GM23248 (cell line): ENCODE measurements around the gene DENND6B. TPM values are rescaled to one million over a fixed set of nuclear protein-coding genes. Genes with fewer than 3 reads are reported as not detected.

Experiments
- DNase-seq: peaks from one replicate; pipeline ENCODE4 v3.0.0-alpha.2; 2015
- H2AFZ ChIP-seq: fragments of 200-600 bp; sonication (generic); 2 replicates; pipeline ENCODE4 v1.6.1; 2016; ENCODE audit warnings: antibody characterized with exemption
- H3F3A ChIP-seq: fragments of 200-600 bp; sonication (generic); 2 replicates; pipeline ENCODE4 v1.6.1; 2016; ENCODE audit warnings: mild to moderate bottlenecking, antibody characterized with exemption, mixed run types; ENCODE audit not compliant: insufficient read depth
- H3K27ac ChIP-seq: fragments of 200-600 bp; sonication (generic); 2 replicates; pipeline ENCODE4 v1.5.1; 2016; ENCODE audit warnings: mild to moderate bottlenecking
- H3K27me3 ChIP-seq: fragments of 200-600 bp; sonication (generic); replicated peaks from 2 replicates; pipeline ENCODE4 v1.6.1; 2016; ENCODE audit warnings: mild to moderate bottlenecking; ENCODE audit not compliant: insufficient read depth
- H3K36me3 ChIP-seq: fragments of 200-600 bp; sonication (generic); 2 replicates; pipeline ENCODE4 v1.6.1; 2016; ENCODE audit warnings: low read depth, mild to moderate bottlenecking
- H3K4me1 ChIP-seq: fragments of 200-600 bp; sonication (generic); 2 replicates; pipeline ENCODE4 v1.6.1; 2016; ENCODE audit warnings: mild to moderate bottlenecking; ENCODE audit not compliant: insufficient read depth
- H3K4me2 ChIP-seq: fragments of 200-600 bp; sonication (generic); one replicate; pipeline ENCODE4 v1.6.1; 2016; ENCODE audit warnings: mild to moderate bottlenecking; ENCODE audit not compliant: unreplicated experiment
- H3K4me3 ChIP-seq: fragments of 200-600 bp; sonication (generic); 2 replicates; pipeline ENCODE4 v1.5.1; 2016; ENCODE audit warnings: mild to moderate bottlenecking
- H3K79me2 ChIP-seq: fragments of 200-600 bp; sonication (generic); 2 replicates; pipeline ENCODE4 v1.6.1; 2016; ENCODE audit warnings: mild to moderate bottlenecking; ENCODE audit not compliant: insufficient read depth
- H3K9ac ChIP-seq: fragments of 200-600 bp; sonication (generic); 2 replicates; pipeline ENCODE4 v1.6.1; 2016; ENCODE audit warnings: mild to moderate bottlenecking
- H3K9me2 ChIP-seq: fragments of 200-600 bp; sonication (generic); 2 replicates; pipeline ENCODE4 v1.6.1; 2016; ENCODE audit warnings: mixed run types, mild to moderate bottlenecking, moderate library complexity; ENCODE audit not compliant: insufficient read depth
- H3K9me3 ChIP-seq: fragments of 200-600 bp; sonication (generic); one replicate; pipeline ENCODE4 v1.6.1; 2017; ENCODE audit warnings: low read depth
- H4K20me1 ChIP-seq: fragments of 200-600 bp; sonication (generic); 2 replicates; pipeline ENCODE4 v1.6.0; 2016; ENCODE audit not compliant: insufficient read depth
- EZH2 ChIP-seq: fragments of 200-600 bp; sonication (generic); IDR thresholded peaks from 2 replicates; pipeline ENCODE4 v1.6.1; 2018; ENCODE audit warnings: antibody characterized with exemption, mild to moderate bottlenecking; ENCODE audit not compliant: insufficient read depth, poor library complexity, severe bottlenecking
- EZH2phosphoT487 ChIP-seq: fragments of 200-600 bp; sonication (generic); IDR thresholded peaks from 2 replicates; pipeline ENCODE4 v1.6.1; 2018; ENCODE audit warnings: antibody characterized with exemption, moderate library complexity, mild to moderate bottlenecking, low read depth; ENCODE audit not compliant: insufficient read depth
- WGBS, 2 experiments: methylation state at CpG; one replicate each; pipeline ENCODE4 v1.1.6; 2015 to 2017; ENCODE audit warnings: low lambda C conversion rate in 2 of 2, low coverage in 1 of 2; ENCODE audit errors: missing lambda C conversion rate in 2 of 2; 5-methylcytosine and 5-hydroxymethylcytosine counted together
- in situ Hi-C: fragments of 300-500 bp; cut with MboI; formaldehyde crosslinking; loops from 2 replicates; pipeline ENCODE4 v1.15.0; 2020
- polyA plus RNA-seq: library from polyadenylated mRNA; unstranded; fragments of >200 nt; fragmentation: Nextera tagmentation; extraction: Ambion mirVana; gene quantifications from 2 replicates; pipeline ENCODE4 v1.2.1, GENCODE V29; 2016
- total RNA-seq: library from RNA; depleted of rRNA; stranded (reverse); fragments of >200 nt; shearing (Covaris generic); gene quantifications from 2 replicates; pipeline ENCODE4 v1.2.3, GENCODE V29; 2014

The DENND6B gene
- total and polyA plus RNA-seq, 2 experiments from 2014 or later = 5.7 to 6.1 TPM

DNA sequence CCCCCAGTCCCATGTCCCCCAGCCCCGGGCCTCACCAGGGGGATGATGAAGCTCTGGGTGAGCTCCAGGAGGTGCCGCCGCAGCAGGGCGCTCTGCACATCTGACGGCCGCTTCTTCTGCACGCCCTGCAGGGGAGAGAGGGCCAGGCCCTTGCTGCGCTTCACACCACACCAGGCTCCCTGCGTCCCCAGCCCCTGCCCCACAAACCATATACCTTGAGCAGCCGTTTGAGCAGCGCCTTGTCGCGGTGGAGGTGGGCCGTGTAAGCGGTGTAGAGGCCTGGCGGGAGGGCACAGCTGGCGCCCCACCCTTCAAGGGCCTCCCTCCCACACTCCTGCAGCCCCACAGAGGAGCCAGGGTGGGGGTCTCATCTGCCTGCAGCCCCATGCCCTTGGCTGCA, 13.2 kb downstream of the DENND6B start:
- no peaks in the 10 kb centered on the region for H4K20me1 ChIP-seq

DNA sequence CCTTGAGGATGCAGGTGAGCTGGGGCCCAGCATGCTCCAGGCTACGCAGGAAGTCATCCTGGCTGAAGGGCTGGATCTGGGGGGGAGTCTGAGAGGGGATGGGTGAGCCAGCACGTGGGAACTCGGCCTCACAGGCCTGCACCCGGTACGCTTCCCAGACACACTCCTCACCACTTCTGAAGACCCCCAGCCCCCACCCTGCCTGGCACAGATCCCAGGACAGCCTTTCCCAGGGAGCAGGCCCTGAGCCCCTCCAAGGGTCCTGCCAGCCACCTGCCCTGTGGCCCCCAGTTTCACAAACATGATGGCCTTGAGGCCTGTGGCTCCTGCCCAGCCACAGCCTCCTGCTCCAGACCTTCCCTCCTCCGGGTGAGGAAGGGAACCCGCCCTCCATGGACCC, 13.8 kb downstream of the DENND6B start:
- Histone ChIP-seq H3K9ac (no peak overlapping the region), H3K4me2 (no peak overlapping the region), H3F3A (peaks cover 10% of the 10 kb centered on the region; the same call in 1 of the 2 replicates), H3K9me2 (no peaks in the 10 kb centered on the region), H3K36me3 (no peaks in the 10 kb centered on the region), H3K27me3 (no peaks in the 10 kb centered on the region), H4K20me1 (no peaks in the 10 kb centered on the region), H3K9me3 (no peaks in the 10 kb centered on the region), H3K4me3 (no peak overlapping the region), H3K27ac (no peak overlapping the region), H3K4me1 (0 out of 2 replicates have a peak, but pooled peaks cover 10% of the 10 kb centered on the region), H2AFZ (no peak overlapping the region), H3K79me2 (no peaks in the 10 kb centered on the region)
- DNase-seq = no peak
- WGBS, 2 experiments = 69 to 74% methylated on average over 3 to 7 of the region's 7 CpGs
- in situ Hi-C loops = no loop called here
- TF ChIP-seq EZH2 = no peak
- TF ChIP-seq EZH2phosphoT487 = no peak

More for the DNA sequence above, 13.2 kb downstream of the DENND6B start:
- 82 to 84% methylated on average over 15 to 17 of the region's 17 CpGs for WGBS, 2 experiments
- H3K4me1 ChIP-seq = 0 out of 2 replicates have a peak, but pooled peaks cover 5% of the 10 kb centered on the region
- H3K79me2 ChIP-seq = no peaks in the 10 kb centered on the region
- H3K9ac ChIP-seq = no peak overlapping the region
- in situ Hi-C loops = no loop called here
- H2AFZ ChIP-seq = no peak overlapping the region
- no peak overlapping the region for H3K4me2 ChIP-seq
- H3F3A ChIP-seq = peaks cover 4% of the 10 kb centered on the region; the same call in 1 of the 2 replicates
- no peaks in the 10 kb centered on the region for H3K36me3 ChIP-seq
- H3K9me2 ChIP-seq = no peaks in the 10 kb centered on the region
- DNase-seq = no peak
- TF ChIP-seq EZH2phosphoT487 (no peak), EZH2 (no peak)
- no peaks in the 10 kb centered on the region for H3K27me3 ChIP-seq
- no peaks in the 10 kb centered on the region for H3K9me3 ChIP-seq
- H3K27ac ChIP-seq = no peak overlapping the region
- no peak overlapping the region for H3K4me3 ChIP-seq

GRCh38 chr22:50312371-50312770, 14.4 kb downstream of the DENND6B start:
- no peaks in the 10 kb centered on the region for H4K20me1 ChIP-seq
- TF ChIP-seq EZH2phosphoT487 (no peak), EZH2 (no peak)
- H3K9me2 ChIP-seq = no peaks in the 10 kb centered on the region
- no peaks in the 10 kb centered on the region for H3K79me2 ChIP-seq
- no peak overlapping the region for H3K9ac ChIP-seq
- in situ Hi-C loops = no loop called here
- no peaks in the 10 kb centered on the region for H3K9me3 ChIP-seq
- H3K27ac ChIP-seq = no peak overlapping the region
- DNase-seq = no peak
- H3K4me3 ChIP-seq = no peak overlapping the region
- no peaks in the 10 kb centered on the region for H3K27me3 ChIP-seq
- no peak overlapping the region for H2AFZ ChIP-seq
- H3F3A ChIP-seq = peaks cover 12% of the 10 kb centered on the region; the same call in 1 of the 2 replicates
- H3K36me3 ChIP-seq = no peaks in the 10 kb centered on the region
- H3K4me1 ChIP-seq = 0 out of 2 replicates have a peak, but pooled peaks cover 11% of the 10 kb centered on the region
- 95 to 98% methylated on average over 7 to 12 of the region's 12 CpGs for WGBS, 2 experiments
- H3K4me2 ChIP-seq = no peak overlapping the region

GRCh38 chr22:50311606-50312351, 15.0 kb downstream of the DENND6B start:
- no peaks in the 10 kb centered on the region for H3K36me3 ChIP-seq
- H3K27me3 ChIP-seq = no peaks in the 10 kb centered on the region
- H3K9ac ChIP-seq = no peak overlapping the region
- H3F3A ChIP-seq = peaks cover 12% of the 10 kb centered on the region; the same call in 1 of the 2 replicates
- no peaks in the 10 kb centered on the region for H3K9me3 ChIP-seq
- H3K4me2 ChIP-seq = no peak overlapping the region
- peaks cover 3% of the 10 kb centered on the region for H3K79me2 ChIP-seq
- no peak for DNase-seq
- no peak overlapping the region for H2AFZ ChIP-seq
- in situ Hi-C loops = no loop called here
- H3K27ac ChIP-seq = no peak overlapping the region
- no peak for TF ChIP-seq EZH2
- TF ChIP-seq EZH2phosphoT487 = no peak
- no peaks in the 10 kb centered on the region for H4K20me1 ChIP-seq
- H3K9me2 ChIP-seq = no peaks in the 10 kb centered on the region
- 0 out of 2 replicates have a peak, but pooled peaks cover 11% of the 10 kb centered on the region for H3K4me1 ChIP-seq
- H3K4me3 ChIP-seq = no peak overlapping the region
- WGBS, 2 experiments = 88% methylated on average over 17 to 23 of the region's 23 CpGs
